ENCODE data around the gene PTPRM. TPM values are rescaled to one million over a fixed set of nuclear protein-coding genes. Genes with fewer than 3 reads are reported as not detected.

PTPRM gene
- total and polyA plus RNA-seq, 2 of the 4 experiments (the other 2 are of a cell fraction) = 28.3 to 51.2 TPM

GRCh38 chr18:7805880-7806279, 238.8 kb downstream of the PTPRM start:
- no CpG with 5 or more reads among the region's 1 CpG for WGBS, 2 experiments (ENCODE audit: extremely low coverage in 2 of 2, insufficient read length in 1 of 2)

More at GRCh38 chr18:7805880-7806279, 238.8 kb downstream of the PTPRM start:
- Histone ChIP-seq H3K9me3 (ENCODE audit: control insufficient read depth, insufficient read depth, low read length) (no peaks in the 10 kb centered on the region), H3K18ac (ENCODE audit: low read depth, low read length) (no peak overlapping the region), H2BK15ac (ENCODE audit: low read depth, low read length) (no peak overlapping the region), H3K4me3 (ENCODE audit: insufficient read depth, low read depth, low read length) (no peak overlapping the region), H2BK20ac (ENCODE audit: low read depth, low read length) (no peak overlapping the region), H3K27me3 (ENCODE audit: control insufficient read depth, insufficient read depth, low read length) (no peaks in the 10 kb centered on the region), H4K8ac (ENCODE audit: low read depth in 2 of 2, low read length in 2 of 2) (no peak overlapping the region), H4K5ac (ENCODE audit: low read depth, low read length) (no peak overlapping the region), H2AK5ac (ENCODE audit: low read depth, low read length) (no peak overlapping the region), H3K9me1 (ENCODE audit: insufficient read depth, low read length) (no peaks in the 10 kb centered on the region), H3K27ac (ENCODE audit: insufficient read depth, low read length) (no peak overlapping the region), H2AFZ (replicated peaks; ENCODE audit: low read length, poor library complexity) (no peak overlapping the region), H3K23ac (ENCODE audit: low read depth, low read length) (no peak overlapping the region), H2AK9ac (replicated peaks; ENCODE audit: low read depth, low read length, poor library complexity) (no peak overlapping the region), H3K14ac (replicated peaks; ENCODE audit: low read depth, low read length) (no peak overlapping the region), H3K36me3 (ENCODE audit: control insufficient read depth, insufficient read depth, low read length) (no peaks in the 10 kb centered on the region), H4K20me1 (ENCODE audit: insufficient read depth, low read length) (no peaks in the 10 kb centered on the region), H3K9ac (ENCODE audit: low read depth, low read length) (no peak overlapping the region), H2BK5ac (ENCODE audit: low read depth, low read length, poor library complexity, severe bottlenecking) (no peak overlapping the region), H3K4me2 (ENCODE audit: low read depth, low read length) (no peak overlapping the region), H2BK120ac (ENCODE audit: low read depth, low read length) (no peak overlapping the region), H3K56ac (ENCODE audit: extremely low read depth, insufficient read depth, low read length) (no peak overlapping the region), H3K4me1 (ENCODE audit: control insufficient read depth, insufficient read depth, low read length) (no peaks in the 10 kb centered on the region), H4K91ac (ENCODE audit: insufficient read depth, low read depth, low read length) (no peak overlapping the region), H3K4ac (ENCODE audit: low read depth, low read length) (no peak overlapping the region), H3K79me1 (ENCODE audit: low read depth in 1 of 2, low read length in 2 of 2) (peaks cover 0 to 8% of the 10 kb centered on the region in 2 experiments; a peak in 3 of 4 replicates)
- DNase-seq (no peak), ATAC-seq (ENCODE audit: low read depth) (no peak)
- TF ChIP-seq, protein P1, sequence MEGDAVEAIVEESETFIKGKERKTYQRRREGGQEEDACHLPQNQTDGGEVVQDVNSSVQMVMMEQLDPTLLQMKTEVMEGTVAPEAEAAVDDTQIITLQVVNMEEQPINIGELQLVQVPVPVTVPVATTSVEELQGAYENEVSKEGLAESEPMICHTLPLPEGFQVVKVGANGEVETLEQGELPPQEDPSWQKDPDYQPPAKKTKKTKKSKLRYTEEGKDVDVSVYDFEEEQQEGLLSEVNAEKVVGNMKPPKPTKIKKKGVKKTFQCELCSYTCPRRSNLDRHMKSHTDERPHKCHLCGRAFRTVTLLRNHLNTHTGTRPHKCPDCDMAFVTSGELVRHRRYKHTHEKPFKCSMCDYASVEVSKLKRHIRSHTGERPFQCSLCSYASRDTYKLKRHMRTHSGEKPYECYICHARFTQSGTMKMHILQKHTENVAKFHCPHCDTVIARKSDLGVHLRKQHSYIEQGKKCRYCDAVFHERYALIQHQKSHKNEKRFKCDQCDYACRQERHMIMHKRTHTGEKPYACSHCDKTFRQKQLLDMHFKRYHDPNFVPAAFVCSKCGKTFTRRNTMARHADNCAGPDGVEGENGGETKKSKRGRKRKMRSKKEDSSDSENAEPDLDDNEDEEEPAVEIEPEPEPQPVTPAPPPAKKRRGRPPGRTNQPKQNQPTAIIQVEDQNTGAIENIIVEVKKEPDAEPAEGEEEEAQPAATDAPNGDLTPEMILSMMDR (conservative IDR thresholded peaks at IDR 0.05; ENCODE audit: low read depth, low read length) = no peak
- no peak for TF ChIP-seq SMC3 (IDR thresholded peaks at IDR 0.05; ENCODE audit: low read depth, low read length)
- TF ChIP-seq RFX5 (IDR thresholded peaks at IDR 0.05; ENCODE audit: low read depth, low read length) = no peak
- no peak for TF ChIP-seq ELK1 (IDR thresholded peaks at IDR 0.05; ENCODE audit: borderline replicate concordance, low read depth, low read length)
- TF ChIP-seq NFE2L2 (IDR thresholded peaks at IDR 0.05; ENCODE audit: low read depth, low read length) = no peak
- no peak for TF ChIP-seq MAFK (IDR thresholded peaks at IDR 0.05; ENCODE audit: low read depth, low read length)
- BruUV-seq (replicated peaks) = no TSS peak
- intact Hi-C loops (cut with micrococcal nuclease) = no loop called here
- ChIA-PET POLR2A (ENCODE audit: unreplicated experiment) (no interaction called here), CTCF (interaction anchor here (1.8 kb wide), 1 partner anchor 16 kb away, joined by 9 read pairs; no protein-coding TSS in a partner anchor)
- dilution Hi-C loops (cut with HindIII; ENCODE audit: low sequenced_read_pairs, unreplicated experiment) = no loop called here
- in situ Hi-C loops (cut with MboI; ENCODE audit: low sequenced_read_pairs) = no loop called here
